Panc1 (cell line): Measurements from ENCODE around the gene RNF19B. TPM values are rescaled to one million over a fixed set of nuclear protein-coding genes. Genes with fewer than 3 reads are reported as not detected.
A peak's percentile ranks its signal among the peaks of the same experiment; 100 is the strongest.

Source experiments
- ATAC-seq: fragments of 200-7000 bp; cut with Tn5 transposase; 2 replicates; pipeline ENCODE4 v1.9.1; 2020; ENCODE audit warnings: mild to moderate bottlenecking, moderate library complexity
- BruUV-seq: library from RNA; stranded (reverse); fragments of 400-500 nt; replicated peaks from 2 replicates; lab custom pipeline; 2021; lab: Mats Ljungman, UMichigan
- CTCF ChIA-PET: fragments of 300-600 bp; sonication (Branson Sonifier 250); formaldehyde crosslinking; loops from one replicate; lab custom pipeline; 2022; ENCODE audit warnings: antibody characterized with exemption; lab: Charles Lee
- POLR2A ChIA-PET: fragments of 300-600 bp; sonication (Branson Sonifier 250); formaldehyde crosslinking; loops from one replicate; lab custom pipeline; 2022; ENCODE audit warnings: antibody characterized with exemption; lab: Charles Lee
- DNase-seq: peaks from one replicate; pipeline ENCODE4 v3.0.0-alpha.2; 2010; ENCODE audit warnings: low read depth, low spot score
- H3K27ac ChIP-seq: 2 replicates; pipeline ENCODE4 v1.5.1; 2011; ENCODE audit warnings: mild to moderate bottlenecking, low read length, inconsistent platforms
- H3K27me3 ChIP-seq: fragments of 200-500 bp; sonication (Bioruptor generic); 2 replicates; pipeline ENCODE4 v1.6.0; 2014; ENCODE audit warnings: low read length, inconsistent platforms; ENCODE audit not compliant: control insufficient read depth, insufficient read depth
- H3K36me3 ChIP-seq: fragments of 200-500 bp; sonication (Bioruptor generic); 2 replicates; pipeline ENCODE4 v1.5.1; 2014; ENCODE audit warnings: inconsistent platforms, mild to moderate bottlenecking, low read length, moderate library complexity; ENCODE audit not compliant: control insufficient read depth, insufficient read depth
- H3K4me1 ChIP-seq: 2 replicates; pipeline ENCODE4 v1.5.1; 2011; ENCODE audit warnings: inconsistent platforms, mild to moderate bottlenecking, low read length, moderate library complexity; ENCODE audit not compliant: control insufficient read depth, insufficient read depth
- H3K4me3 ChIP-seq, 2 experiments: 2 replicates each; pipeline ENCODE4 v1.5.1; 2011 to 2012; ENCODE audit warnings: low read depth in 2 of 2, low read length in 2 of 2, mild to moderate bottlenecking in 2 of 2, inconsistent platforms in 1 of 2, moderate library complexity in 1 of 2
- H3K9me3 ChIP-seq: fragments of 200-500 bp; sonication (Bioruptor generic); 2 replicates; pipeline ENCODE4 v1.5.1; 2014; ENCODE audit warnings: low read depth, mild to moderate bottlenecking, inconsistent platforms, low read length, moderate library complexity; ENCODE audit not compliant: control insufficient read depth, insufficient read depth
- POLR2AphosphoS5 ChIP-seq: IDR thresholded peaks from 2 replicates; pipeline ENCODE4 v1.6.1; 2012; ENCODE audit warnings: mild to moderate bottlenecking, low read depth, low read length, moderate library complexity
- SIN3A ChIP-seq: IDR thresholded peaks from 2 replicates; pipeline ENCODE4 v1.6.1; 2012; ENCODE audit warnings: low read depth, mild to moderate bottlenecking, low read length, moderate library complexity, borderline replicate concordance; ENCODE audit not compliant: insufficient read depth
- TCF7L2 ChIP-seq: IDR thresholded peaks from 2 replicates; pipeline ENCODE4 v1.6.1; 2011; ENCODE audit warnings: mild to moderate bottlenecking, low read depth, low read length, inconsistent platforms
- in situ Hi-C: cut with HindIII; loops from 2 replicates; pipeline ENCODE4 v1.10.0; 2016; ENCODE audit warnings: low sequenced_read_pairs, low pct_unique_long_range_greater_than_20kb
- intact Hi-C: fragments of 100-400 bp; cut with micrococcal nuclease; formaldehyde crosslinking; loops from one replicate; pipeline ENCODE4 v1.10.0; 2022; ENCODE audit not compliant: unreplicated experiment
- total RNA-seq: library from RNA; stranded (reverse); gene quantifications from one replicate; pipeline ENCODE4 v1.2.1, GENCODE V29; 2021; ENCODE audit not compliant: unreplicated experiment
- TF ChIP-seq, protein P1 (sequence below), 2 experiments: IDR thresholded peaks; 2 replicates each; pipeline ENCODE4 v1.6.1; 2011 to 2012; ENCODE audit warnings: low read depth in 2 of 2, control low read depth in 1 of 2, low read length in 1 of 2, mild to moderate bottlenecking in 1 of 2, moderate library complexity in 1 of 2; ENCODE audit not compliant: insufficient read depth in 1 of 2
- TF ChIP-seq, protein P2 (sequence below): fragments of 450-650 bp; IDR thresholded peaks from 2 replicates; pipeline ENCODE4 v1.5.1; 2017; ENCODE audit warnings: mild to moderate bottlenecking

The RNF19B gene
- total RNA-seq, 1 experiment from 2014 or later = 29.1 TPM

DNA sequence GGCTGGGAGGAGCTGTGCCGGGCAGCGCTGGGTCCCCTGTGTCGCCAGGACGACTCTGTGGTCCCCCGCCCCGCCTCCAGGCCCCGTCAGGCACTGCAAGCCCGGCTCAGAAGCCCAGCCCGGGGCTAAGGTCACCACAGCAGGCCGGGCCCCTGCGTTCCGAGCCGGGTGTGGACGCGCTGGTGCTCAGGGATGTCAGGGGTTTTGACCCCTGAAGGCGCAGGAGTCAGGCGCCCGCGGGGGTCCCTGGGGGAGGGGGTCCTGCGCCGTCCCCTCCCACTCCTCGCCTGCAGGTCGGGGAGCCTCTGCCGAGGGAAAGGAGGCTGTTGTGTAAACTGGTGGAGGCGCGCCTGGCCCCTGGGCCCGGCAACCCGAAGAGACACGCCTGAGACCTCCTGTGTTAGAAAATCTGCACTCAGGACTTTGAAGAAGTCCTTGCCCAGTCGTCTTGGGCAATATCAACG, 39.7 kb downstream of the RNF19B start:
- TF ChIP-seq POLR2AphosphoS5 = no peak
- TF ChIP-seq, protein P1, sequence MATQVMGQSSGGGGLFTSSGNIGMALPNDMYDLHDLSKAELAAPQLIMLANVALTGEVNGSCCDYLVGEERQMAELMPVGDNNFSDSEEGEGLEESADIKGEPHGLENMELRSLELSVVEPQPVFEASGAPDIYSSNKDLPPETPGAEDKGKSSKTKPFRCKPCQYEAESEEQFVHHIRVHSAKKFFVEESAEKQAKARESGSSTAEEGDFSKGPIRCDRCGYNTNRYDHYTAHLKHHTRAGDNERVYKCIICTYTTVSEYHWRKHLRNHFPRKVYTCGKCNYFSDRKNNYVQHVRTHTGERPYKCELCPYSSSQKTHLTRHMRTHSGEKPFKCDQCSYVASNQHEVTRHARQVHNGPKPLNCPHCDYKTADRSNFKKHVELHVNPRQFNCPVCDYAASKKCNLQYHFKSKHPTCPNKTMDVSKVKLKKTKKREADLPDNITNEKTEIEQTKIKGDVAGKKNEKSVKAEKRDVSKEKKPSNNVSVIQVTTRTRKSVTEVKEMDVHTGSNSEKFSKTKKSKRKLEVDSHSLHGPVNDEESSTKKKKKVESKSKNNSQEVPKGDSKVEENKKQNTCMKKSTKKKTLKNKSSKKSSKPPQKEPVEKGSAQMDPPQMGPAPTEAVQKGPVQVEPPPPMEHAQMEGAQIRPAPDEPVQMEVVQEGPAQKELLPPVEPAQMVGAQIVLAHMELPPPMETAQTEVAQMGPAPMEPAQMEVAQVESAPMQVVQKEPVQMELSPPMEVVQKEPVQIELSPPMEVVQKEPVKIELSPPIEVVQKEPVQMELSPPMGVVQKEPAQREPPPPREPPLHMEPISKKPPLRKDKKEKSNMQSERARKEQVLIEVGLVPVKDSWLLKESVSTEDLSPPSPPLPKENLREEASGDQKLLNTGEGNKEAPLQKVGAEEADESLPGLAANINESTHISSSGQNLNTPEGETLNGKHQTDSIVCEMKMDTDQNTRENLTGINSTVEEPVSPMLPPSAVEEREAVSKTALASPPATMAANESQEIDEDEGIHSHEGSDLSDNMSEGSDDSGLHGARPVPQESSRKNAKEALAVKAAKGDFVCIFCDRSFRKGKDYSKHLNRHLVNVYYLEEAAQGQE (IDR thresholded peaks at IDR 0.05; ENCODE audit: insufficient read depth in 1 of 2, low read depth in 2 of 2, low read length in 1 of 2) = no peak
- TF ChIP-seq SIN3A = no peak
- TF ChIP-seq, protein P2, sequence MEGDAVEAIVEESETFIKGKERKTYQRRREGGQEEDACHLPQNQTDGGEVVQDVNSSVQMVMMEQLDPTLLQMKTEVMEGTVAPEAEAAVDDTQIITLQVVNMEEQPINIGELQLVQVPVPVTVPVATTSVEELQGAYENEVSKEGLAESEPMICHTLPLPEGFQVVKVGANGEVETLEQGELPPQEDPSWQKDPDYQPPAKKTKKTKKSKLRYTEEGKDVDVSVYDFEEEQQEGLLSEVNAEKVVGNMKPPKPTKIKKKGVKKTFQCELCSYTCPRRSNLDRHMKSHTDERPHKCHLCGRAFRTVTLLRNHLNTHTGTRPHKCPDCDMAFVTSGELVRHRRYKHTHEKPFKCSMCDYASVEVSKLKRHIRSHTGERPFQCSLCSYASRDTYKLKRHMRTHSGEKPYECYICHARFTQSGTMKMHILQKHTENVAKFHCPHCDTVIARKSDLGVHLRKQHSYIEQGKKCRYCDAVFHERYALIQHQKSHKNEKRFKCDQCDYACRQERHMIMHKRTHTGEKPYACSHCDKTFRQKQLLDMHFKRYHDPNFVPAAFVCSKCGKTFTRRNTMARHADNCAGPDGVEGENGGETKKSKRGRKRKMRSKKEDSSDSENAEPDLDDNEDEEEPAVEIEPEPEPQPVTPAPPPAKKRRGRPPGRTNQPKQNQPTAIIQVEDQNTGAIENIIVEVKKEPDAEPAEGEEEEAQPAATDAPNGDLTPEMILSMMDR = no peak
- TF ChIP-seq TCF7L2 = no peak
- peak overlapping the region; percentile 3 to 19; a peak in 1 of 4 replicates for H3K4me3 ChIP-seq
- in situ Hi-C loops = no loop called here
- H3K27me3 ChIP-seq = no peaks in the 10 kb centered on the region
- peak; percentile 85 for ATAC-seq
- H3K9me3 ChIP-seq = no peaks in the 10 kb centered on the region
- DNase-seq = no peak
- intact Hi-C loops = no loop called here
- peaks cover 3% of the 10 kb centered on the region; the same call in 1 of the 2 replicates for H3K4me1 ChIP-seq
- H3K27ac ChIP-seq = no peak overlapping the region
- no peaks in the 10 kb centered on the region for H3K36me3 ChIP-seq
- no TSS peak for BruUV-seq
- ChIA-PET CTCF (no interaction called here), POLR2A (interaction anchor here (0.7 kb wide), 1 partner anchor 71 kb away, joined by 3 read pairs; no protein-coding TSS in a partner anchor)

DNA sequence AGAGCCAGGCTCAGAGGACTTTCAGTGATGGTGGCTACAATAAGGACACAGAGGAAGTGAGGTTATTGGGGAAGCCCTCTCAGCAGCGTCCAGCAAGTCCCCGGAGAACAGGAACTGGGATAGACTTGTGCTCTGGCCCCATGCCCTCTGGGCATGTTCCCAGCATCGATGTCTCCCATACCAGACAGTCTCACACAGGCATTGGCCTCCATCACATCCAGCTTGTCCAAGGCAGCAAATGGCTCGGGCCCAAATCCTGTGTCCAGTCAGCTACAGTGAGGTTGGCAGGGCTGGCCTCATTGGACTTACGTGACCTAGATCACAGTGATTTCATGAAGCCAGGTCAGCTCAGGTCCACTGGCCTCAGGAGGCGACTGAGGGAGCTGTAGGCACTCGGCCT, 43.8 kb downstream of the RNF19B start:
- no TSS peak for BruUV-seq
- Histone ChIP-seq H3K36me3 (no peaks in the 10 kb centered on the region), H3K27me3 (no peaks in the 10 kb centered on the region), H3K9me3 (no peaks in the 10 kb centered on the region), H3K27ac (no peak overlapping the region), H3K4me3 (no peak overlapping the region), H3K4me1 (peaks cover 3% of the 10 kb centered on the region; the same call in 1 of the 2 replicates)
- intact Hi-C loops = no loop called here
- in situ Hi-C loops = no loop called here
- CTCF ChIA-PET = no interaction called here
- no peak for TF ChIP-seq SIN3A
- POLR2A ChIA-PET = no interaction called here
- DNase-seq (no peak), ATAC-seq (no peak)
